A673 (cell line): Measurements from ENCODE around the gene PIK3R1. TPM values are rescaled to one million over a fixed set of nuclear protein-coding genes. Genes with fewer than 3 reads are reported as not detected.

Experiments
- BruUV-seq: library from RNA; stranded (reverse); fragments of 400-500 nt; replicated peaks from 2 replicates; lab custom pipeline; 2021; lab: Mats Ljungman, UMichigan
- CTCF ChIA-PET: fragments of 300-600 bp; sonication (Branson Sonifier 250); formaldehyde crosslinking; loops from one replicate; lab custom pipeline; 2022; ENCODE audit warnings: antibody characterized with exemption; lab: Charles Lee
- POLR2A ChIA-PET: fragments of 300-600 bp; sonication (Branson Sonifier 250); formaldehyde crosslinking; loops from one replicate; lab custom pipeline; 2022; ENCODE audit warnings: antibody characterized with exemption; ENCODE audit not compliant: low non-redundant PET; lab: Charles Lee
- DNase-seq: peaks from one replicate; pipeline ENCODE4 v3.0.0-alpha.2; 2015; ENCODE audit warnings: low spot score
- H3K27ac ChIP-seq: fragments of 200-600 bp; sonication (generic); 2 replicates; pipeline ENCODE4 v1.5.1; 2016; ENCODE audit warnings: mixed run types, low read depth, mild to moderate bottlenecking, mixed read lengths, antibody characterized with exemption, low read length; ENCODE audit not compliant: poor library complexity, severe bottlenecking
- H3K27me3 ChIP-seq: fragments of 200-600 bp; sonication (generic); replicated peaks from 2 replicates; pipeline ENCODE4 v1.6.1; 2017; ENCODE audit warnings: mixed run types, low read depth, mild to moderate bottlenecking, mixed read lengths, antibody characterized with exemption, low read length; ENCODE audit not compliant: insufficient read depth, poor library complexity
- H3K36me3 ChIP-seq: fragments of 200-600 bp; sonication (generic); 2 replicates; pipeline ENCODE4 v1.6.1; 2016; ENCODE audit warnings: mixed run types, mild to moderate bottlenecking, mixed read lengths, antibody characterized with exemption, low read length; ENCODE audit not compliant: insufficient read depth, poor library complexity, severe bottlenecking
- H3K4me1 ChIP-seq: fragments of 200-600 bp; sonication (generic); 2 replicates; pipeline ENCODE4 v1.6.1; 2017; ENCODE audit warnings: mixed run types, mild to moderate bottlenecking, mixed read lengths, antibody characterized with exemption, low read length; ENCODE audit not compliant: insufficient read depth, poor library complexity, severe bottlenecking
- H3K4me3 ChIP-seq: fragments of 200-600 bp; sonication (generic); 2 replicates; pipeline ENCODE4 v1.5.1; 2016; ENCODE audit warnings: low read depth, mixed run types, mild to moderate bottlenecking, mixed read lengths, low read length; ENCODE audit not compliant: poor library complexity, severe bottlenecking
- H3K9me3 ChIP-seq: fragments of 200-600 bp; sonication (generic); 2 replicates; pipeline ENCODE4 v1.6.1; 2016; ENCODE audit warnings: mixed run types, low read depth, mild to moderate bottlenecking, mixed read lengths, antibody characterized with exemption, low read length; ENCODE audit not compliant: poor library complexity, severe bottlenecking
- CTCF ChIP-seq: fragments of 300-800, 200-600 bp; sonication (generic); conservative IDR thresholded peaks from 2 replicates; pipeline ENCODE4 v1.5.1; 2017; ENCODE audit warnings: low read depth, mild to moderate bottlenecking, antibody characterized with exemption, low read length, moderate library complexity, mixed read lengths
- EZH2 ChIP-seq: fragments of 200-600 bp; sonication (generic); IDR thresholded peaks from 2 replicates; pipeline ENCODE4 v1.6.1; 2017; ENCODE audit warnings: borderline replicate concordance, low read depth, mild to moderate bottlenecking, mixed read lengths, antibody characterized with exemption, low read length; ENCODE audit not compliant: poor library complexity, severe bottlenecking
- intact Hi-C: fragments of 100-400 bp; cut with micrococcal nuclease; formaldehyde crosslinking; loops from one replicate; pipeline ENCODE4 v1.10.0; 2022; ENCODE audit not compliant: unreplicated experiment
- total RNA-seq: library from RNA; stranded (reverse); gene quantifications from 2 replicates; pipeline ENCODE4 v1.2.3, GENCODE V29; 2021

Gene PIK3R1
- total RNA-seq, 1 experiment from 2014 or later: 57.9 TPM

GRCh38 chr5:68240771-68241170 is 25.2 kb downstream of the PIK3R1 start:
- Histone ChIP-seq H3K36me3 (peaks cover 3% of the 10 kb centered on the region), H3K27me3 (no peaks in the 10 kb centered on the region), H3K9me3 (no peaks in the 10 kb centered on the region), H3K27ac (no peak overlapping the region), H3K4me1 (peaks cover 81% of the 10 kb centered on the region), H3K4me3 (no peak overlapping the region)
- no peak for DNase-seq
- TF ChIP-seq EZH2 (no peak), CTCF (no peak)
- CTCF ChIA-PET: no interaction called here
- BruUV-seq: no TSS peak
- intact Hi-C loops: no loop called here
- POLR2A ChIA-PET: no interaction called here

- no peak overlapping the region for H3K4me3 ChIP-seq
- H3K36me3 ChIP-seq: peaks cover 3% of the 10 kb centered on the region
- intact Hi-C loops: no loop called here
- POLR2A ChIA-PET: interaction anchor here (0.6 kb wide), 1 partner anchor 10 kb away, joined by 3 read pairs; no protein-coding TSS in a partner anchor
- BruUV-seq: no TSS peak
- DNase-seq: no peak
- H3K27ac ChIP-seq: no peak overlapping the region
- H3K9me3 ChIP-seq: no peaks in the 10 kb centered on the region
- peaks cover 73% of the 10 kb centered on the region for H3K4me1 ChIP-seq
- TF ChIP-seq CTCF (no peak), EZH2 (no peak)
- H3K27me3 ChIP-seq: no peaks in the 10 kb centered on the region
- CTCF ChIA-PET: no interaction called here
Measured at GRCh38 chr5:68242743-68243142, 27.2 kb downstream of the PIK3R1 start.

GRCh38 chr5:68243251-68243650 is 27.7 kb downstream of the PIK3R1 start:
- H3K36me3 ChIP-seq: peaks cover 3% of the 10 kb centered on the region
- no TSS peak for BruUV-seq
- intact Hi-C loops: no loop called here
- H3K4me1 ChIP-seq: peaks cover 68% of the 10 kb centered on the region
- ChIA-PET CTCF (no interaction called here), POLR2A (no interaction called here)
- H3K9me3 ChIP-seq: no peaks in the 10 kb centered on the region
- no peak for DNase-seq
- TF ChIP-seq EZH2 (no peak), CTCF (no peak)
- H3K27ac ChIP-seq: no peak overlapping the region
- no peaks in the 10 kb centered on the region for H3K27me3 ChIP-seq
- no peak overlapping the region for H3K4me3 ChIP-seq
